HG03378 (cell line): ENCODE measurements around the gene DHRS1.

Experiments used
- ATAC-seq: cut with Tn5 transposase; IDR thresholded peaks from one replicate; pipeline ENCODE4 v1.9.1; 2021; ENCODE audit warnings: mild to moderate bottlenecking, moderate library complexity; ENCODE audit not compliant: unreplicated experiment

Gene DHRS1

GRCh38 chr14:24267516-24267915, 32.1 kb downstream of the DHRS1 start:
- no peak for ATAC-seq

DNA sequence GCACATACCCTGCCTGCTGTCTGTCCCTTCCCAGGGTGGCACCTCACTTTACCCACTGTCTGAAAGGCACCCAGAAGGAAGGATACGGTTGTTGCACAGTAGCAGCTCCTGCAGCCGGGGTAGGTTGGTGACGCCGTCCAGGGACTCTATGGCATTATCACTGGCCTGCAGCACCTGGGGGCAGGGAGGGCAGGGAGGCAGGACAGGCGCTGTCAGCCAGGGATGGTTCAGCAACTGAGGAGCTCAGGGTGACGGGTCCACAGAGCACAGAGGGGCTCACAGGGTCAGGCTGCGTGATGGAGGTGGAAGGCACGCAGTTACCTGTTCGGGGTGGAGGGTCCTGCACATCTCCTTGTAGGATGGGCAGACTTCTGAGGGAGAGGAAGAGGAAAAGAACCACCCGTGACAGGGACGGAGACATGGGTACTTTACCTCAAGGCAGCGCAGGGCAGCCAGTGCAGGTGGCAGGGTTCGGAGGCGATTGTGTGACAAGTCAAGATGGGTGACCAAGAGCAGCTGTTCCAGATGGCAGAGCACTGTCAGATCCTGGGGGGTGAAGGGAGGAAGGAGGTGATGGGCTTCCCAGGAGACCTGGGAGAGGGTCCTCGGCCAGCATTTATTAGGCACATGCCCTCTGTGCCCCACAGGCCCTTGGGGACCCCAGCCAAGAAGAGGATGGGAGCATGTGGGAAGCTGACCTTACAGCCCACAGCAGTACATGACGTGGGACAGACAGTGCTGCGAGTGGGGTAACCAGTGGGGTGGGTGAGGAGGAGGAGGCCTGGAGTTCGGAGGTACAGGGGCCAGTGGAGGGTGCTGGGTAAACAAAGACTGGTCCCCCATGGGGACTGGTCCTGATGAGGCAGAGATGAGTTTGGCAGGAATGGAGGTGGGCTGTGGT, 33.0 kb downstream of the DHRS1 start:
- no peak for ATAC-seq

- no peak for ATAC-seq
These were observed 35.3 kb downstream of the DHRS1 start for GRCh38 chr14:24264298-24264697.

DNA sequence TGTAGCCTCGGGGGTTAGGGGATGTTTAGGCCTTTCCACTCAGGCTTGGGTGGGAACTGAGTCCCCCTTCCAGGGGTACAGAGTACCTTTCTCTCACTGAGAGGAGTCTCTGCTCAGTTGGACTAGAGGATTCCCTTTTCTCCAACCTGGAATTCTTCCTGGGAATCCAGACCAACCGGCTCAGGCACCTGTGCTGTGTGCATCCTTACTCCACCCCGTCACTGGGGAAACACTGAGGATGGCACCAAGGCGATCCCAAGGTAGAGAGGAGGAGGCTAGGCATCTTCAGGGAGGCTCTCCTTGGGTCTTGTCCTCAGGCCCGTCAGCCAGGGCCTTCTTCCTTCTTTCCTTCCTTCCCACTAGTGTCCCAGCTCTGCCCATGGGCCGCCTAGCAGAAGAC, 35.7 kb downstream of the DHRS1 start:
- ATAC-seq = no peak

- ATAC-seq = no peak
These were observed 36.5 kb downstream of the DHRS1 start, which contains the start of gene TGM1 for GRCh38 chr14:24262821-24263733. Gene TGM1 (minus strand): TSS chr14:24263177. CDS start chr14:24262352, 825 bp downstream.

DNA sequence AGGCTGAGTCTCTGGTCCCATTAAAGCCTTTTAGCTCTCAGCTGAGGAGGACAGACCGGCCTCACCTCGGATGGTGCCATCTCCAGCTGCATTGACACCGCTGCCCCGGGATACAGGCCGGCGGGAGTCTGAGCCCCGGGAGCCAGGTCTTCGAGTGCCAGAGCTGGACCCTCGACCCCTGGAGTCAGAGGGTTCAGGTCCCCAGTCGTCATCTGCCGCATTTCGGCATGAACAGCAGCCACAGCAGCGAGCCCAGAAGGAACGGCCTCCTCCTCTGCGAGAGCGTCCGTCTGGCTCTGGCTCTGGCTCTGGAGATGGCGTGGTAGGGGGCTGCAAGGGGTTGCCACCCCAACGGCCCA, 37.6 kb downstream of the DHRS1 start:
- no peak for ATAC-seq

- ATAC-seq = no peak
These were observed 38.2 kb downstream of the DHRS1 start for GRCh38 chr14:24261256-24261968.

DNA sequence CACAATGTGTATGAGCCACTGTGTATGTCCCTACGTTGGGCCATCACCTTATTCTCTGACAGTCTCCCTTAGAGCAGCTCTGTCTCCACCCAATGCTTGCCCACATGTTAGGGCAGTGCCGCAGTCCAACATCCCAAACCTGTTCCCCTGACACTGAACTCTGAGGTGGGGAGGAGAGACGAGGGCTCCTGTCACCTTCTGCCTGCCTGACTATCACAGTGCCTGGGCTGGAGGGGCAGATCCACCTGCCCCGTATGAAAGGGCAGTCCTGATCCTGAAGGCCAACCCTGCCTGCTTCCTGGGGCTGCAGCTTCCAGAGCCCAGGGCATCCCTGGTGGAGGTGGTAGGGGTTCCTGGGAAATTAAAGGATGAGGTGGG, 38.8 kb downstream of the DHRS1 start:
- no peak for ATAC-seq

- no peak for ATAC-seq
These were observed 39.4 kb downstream of the DHRS1 start for GRCh38 chr14:24260026-24260779.

GRCh38 chr14:24259282-24260025, 40.1 kb downstream of the DHRS1 start:
- ATAC-seq = no peak

DNA sequence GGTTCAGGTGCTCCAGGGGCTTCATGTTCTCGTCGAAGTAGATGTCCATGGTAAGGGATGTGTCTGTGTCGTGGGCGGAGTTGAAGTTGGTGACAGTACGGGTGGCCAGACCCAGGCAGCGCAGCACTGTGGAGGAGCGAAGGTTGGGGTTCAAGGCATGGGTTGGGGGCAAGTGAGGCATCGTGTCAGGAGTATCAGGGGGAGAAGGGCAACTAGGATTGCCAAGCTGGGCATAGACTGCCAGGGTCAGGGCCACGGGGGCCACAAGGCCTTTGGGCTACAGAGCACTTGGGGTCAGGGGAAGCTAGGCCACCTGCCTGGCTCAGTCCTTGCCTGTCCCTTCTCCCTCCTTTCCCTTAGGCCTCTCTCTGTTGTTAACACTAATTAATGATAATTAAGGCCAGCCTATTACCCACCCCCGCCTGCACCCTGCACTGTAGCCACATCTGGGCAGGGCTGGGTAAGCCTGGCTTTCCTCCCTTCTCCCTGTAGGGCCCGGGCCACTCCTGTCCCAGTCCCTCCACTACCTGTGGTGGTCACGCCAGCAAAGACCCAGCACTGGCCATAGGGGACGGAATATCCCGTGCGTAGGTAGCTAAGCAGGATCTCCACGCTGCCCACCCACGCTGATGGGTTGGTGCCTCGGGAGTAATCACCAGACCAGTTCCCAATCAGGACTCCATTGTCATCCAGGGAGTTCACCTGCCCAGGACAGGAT, 40.9 kb downstream of the DHRS1 start:
- no peak for ATAC-seq

- no peak for ATAC-seq
These were observed 41.5 kb downstream of the DHRS1 start for GRCh38 chr14:24258119-24258518.

DNA sequence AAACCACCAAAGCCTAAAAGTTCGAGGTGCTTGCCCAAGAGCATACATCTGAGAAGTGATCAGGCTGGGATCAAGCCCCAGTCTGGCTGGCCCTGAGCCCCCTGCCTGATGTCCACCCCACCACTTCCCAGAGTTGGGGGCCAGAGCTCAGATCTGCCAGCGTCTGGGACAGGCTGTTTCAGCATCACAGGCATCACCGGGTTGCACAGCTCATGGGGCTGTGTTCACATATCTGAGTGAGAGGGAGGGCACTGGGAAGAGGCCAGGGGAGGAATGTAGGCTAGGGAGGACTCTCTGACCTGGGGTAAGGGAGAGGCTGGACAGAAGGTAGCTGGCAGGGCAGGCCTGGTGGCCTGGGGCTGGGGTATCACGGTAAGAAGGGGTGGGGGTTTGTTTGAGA, 42.6 kb downstream of the DHRS1 start:
- ATAC-seq = no peak

DNA sequence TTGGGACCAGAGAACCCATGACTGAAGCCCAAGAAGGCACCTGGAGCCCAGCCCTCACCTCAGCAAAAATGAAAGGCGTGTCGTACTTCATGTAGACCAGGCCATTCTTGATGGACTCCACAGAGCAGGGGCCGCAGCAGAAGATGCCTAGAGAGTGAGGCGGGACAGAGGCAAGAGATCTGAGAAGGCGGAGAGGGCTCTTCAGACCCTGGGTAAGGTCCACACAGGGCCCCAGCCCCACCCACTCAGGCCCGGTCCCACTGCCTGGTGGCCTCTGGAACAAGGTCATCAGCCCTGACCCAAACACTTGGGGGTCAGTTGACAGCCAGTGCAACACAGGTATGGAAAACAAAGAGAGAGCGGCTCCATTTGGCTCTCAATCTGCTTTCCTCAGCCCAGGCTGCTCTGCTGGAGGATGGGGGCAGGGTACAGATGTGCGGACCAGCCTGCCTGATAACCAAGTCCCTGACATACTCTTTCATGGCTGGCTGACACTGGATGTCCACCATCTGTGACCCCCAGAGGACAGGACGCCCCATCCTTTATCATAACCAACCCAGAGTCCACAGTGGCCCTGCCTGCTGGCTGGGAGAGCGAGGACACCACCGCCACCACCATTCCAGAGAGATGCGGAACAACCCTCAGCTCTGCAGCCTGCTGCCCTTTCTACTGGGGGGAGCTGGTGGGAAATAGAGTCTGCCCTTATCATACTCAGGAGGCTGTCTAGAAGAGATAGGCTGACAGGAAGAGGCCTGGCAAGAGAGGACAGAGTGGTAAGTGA, 43.5 kb downstream of the DHRS1 start:
- no peak for ATAC-seq

- no peak for ATAC-seq
These were observed 44.1 kb downstream of the DHRS1 start for GRCh38 chr14:24255438-24255837.

DNA sequence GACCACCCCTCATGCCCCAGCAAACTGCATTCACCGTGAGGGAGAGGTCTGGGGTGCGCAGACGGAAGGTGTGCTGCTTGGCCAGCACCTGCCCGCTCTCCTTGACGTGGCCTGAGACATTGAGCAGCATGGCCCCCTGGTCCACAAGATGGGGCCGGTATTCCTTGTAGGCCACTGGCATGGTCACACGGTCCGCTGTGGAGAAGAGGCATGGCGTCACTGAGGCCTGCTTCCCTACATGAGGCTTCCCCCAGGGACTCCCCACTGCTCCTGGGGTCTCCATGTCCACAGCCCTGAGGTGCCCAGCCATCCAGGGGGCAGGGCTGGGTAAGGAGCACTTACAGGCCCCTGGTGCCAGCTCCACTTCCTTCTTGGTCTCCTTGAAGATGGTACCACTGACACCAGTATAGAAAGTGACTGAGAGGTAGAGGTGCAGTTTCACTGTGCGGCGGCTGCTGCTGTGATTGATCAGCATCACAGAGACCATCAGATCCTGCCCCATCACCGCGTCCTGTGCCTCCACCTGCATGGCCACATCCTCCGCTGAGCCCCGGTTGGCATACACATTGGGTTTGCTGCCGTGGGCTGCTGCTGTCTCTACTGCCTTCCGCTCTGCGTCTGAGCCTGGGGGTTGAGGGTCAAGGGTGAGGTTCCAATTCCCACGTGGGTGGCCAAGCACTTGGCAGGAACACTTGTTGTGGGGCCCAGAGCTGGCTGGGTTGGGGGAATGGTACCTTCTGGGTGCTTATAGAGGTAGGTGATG, 44.8 kb downstream of the DHRS1 start:
- ATAC-seq = no peak

- ATAC-seq = no peak
These were observed 45.6 kb downstream of the DHRS1 start for GRCh38 chr14:24253936-24254335.
